Adrenal gland (tissue), 12 donors: ENCODE results near the gene SLC22A12. TPM values are rescaled to one million over a fixed set of nuclear protein-coding genes. Genes with fewer than 3 reads are reported as not detected.

Experiments used
- DNase-seq, 7 donors: peaks; one replicate each; pipeline ENCODE4 v3.0.0-alpha.2; 2019 to 2020
- H3K27ac ChIP-seq, 5 donors: fragments of 200-600 bp; sonication (generic) in 4 of 5; 1 replicate in 3 of 5; 2 replicates in 2 of 5; pipeline versions ENCODE4 v1.5.1 to v1.8.0; 2016 to 2020; ENCODE audit warnings: mild to moderate bottlenecking in 1 of 5
- H3K27me3 ChIP-seq: fragments of 200-600 bp; 2 replicates; pipeline ENCODE4 v1.8.0; 2021
- H3K36me3 ChIP-seq, 2 donors: fragments of 200-600 bp; replicated peaks in 1 of 2; 1 replicate in 1 of 2; 2 replicates in 1 of 2; pipeline versions ENCODE4 v1.5.1 to v1.8.0; 2018 to 2022
- H3K4me1 ChIP-seq, 2 donors: fragments of 200-600 bp; replicated peaks in 1 of 2; 1 replicate in 1 of 2; 2 replicates in 1 of 2; pipeline versions ENCODE4 v1.5.1 to v1.8.0; 2018 to 2021
- H3K4me3 ChIP-seq, 4 donors: fragments of 200-600 bp; sonication (generic) in 3 of 4; one replicate each; pipeline ENCODE4 v1.5.1; 2016 to 2018
- H3K9me3 ChIP-seq, 3 donors: fragments of 200-600 bp; sonication (generic) in 1 of 3; replicated peaks in 1 of 3; 1 replicate in 2 of 3; 2 replicates in 1 of 3; pipeline versions ENCODE4 v1.5.1 to v1.8.0; 2016 to 2021
- POLR2A ChIP-seq, 2 donors: fragments of 450-650 bp; IDR thresholded peaks; one replicate each; pipeline ENCODE4 v1.6.1; 2017; ENCODE audit warnings: antibody characterized with exemption in 2 of 2, mild to moderate bottlenecking in 2 of 2, moderate library complexity in 1 of 2
- WGBS, 4 donors: extraction: QIAGEN DNeasy Blood & Tissue Kit in 2 of 4; methylation state at CpG; one replicate each; pipeline versions ENCODE4 v1.1.5 to v1.1.7; 2013 to 2017; 5-methylcytosine and 5-hydroxymethylcytosine counted together
- intact Hi-C, 2 donors: fragments of 100-400 bp; cut with DNase I; formaldehyde crosslinking; loops; one replicate each; pipeline versions ENCODE4 v1.14.1 to v1.15.0; 2022 to 2023
- polyA plus RNA-seq, 3 donors: library from polyadenylated mRNA; stranded (reverse); fragments of 200-250 nt in 2 of 3; fragments of 350-450 nt in 1 of 3; fragmentation: Illumina TruSeq in 1 of 3; extraction: RNeasy Lipid Tissue Mini Kit (QIAGEN cat#74804) in 1 of 3; gene quantifications; one replicate each; pipeline ENCODE4 v1.2.3, GENCODE V29; 2013 to 2014
- total RNA-seq, 9 donors: library from RNA; depleted of rRNA in 4 of 9; stranded (reverse); fragments of >200 nt in 4 of 9; fragments of 120-200 nt in 1 of 9; fragmentation: NEBNext Ultra II Directional in 1 of 9; extraction: Animal tissue kit (Norgen Biotek cat#: 25700) in 1 of 9; gene quantifications; one replicate each; pipeline versions ENCODE4 v1.1.0 to v1.2.4, GENCODE V29; 2013 to 2023
- TF ChIP-seq, protein P1 (sequence below), 6 experiments: fragments of 450-650 bp in 4 of 6; fragments of 200-600 bp in 2 of 6; sonication (generic) in 1 of 6; IDR thresholded peaks; 1 replicate in 5 of 6; 2 replicates in 1 of 6; pipeline versions ENCODE4 v1.5.1 to v1.8.0; 2016 to 2021; ENCODE audit warnings: antibody characterized with exemption in 6 of 6, mild to moderate bottlenecking in 2 of 6, moderate library complexity in 1 of 6
- donor health status: healthy with polysubstance abuse.
- donor health status: Bipolar disorder and iron deficiency.
- donor health status: DM: yes; HTN: yes; CAD: no.
- donor health status: DM: no; HTN: no; CAD: no.
- donor health status: DM: no; HTN: no; CAD: no.
- donor health status: DM: yes; HTN: yes; CAD: no.

SLC22A12 gene
- total and polyA plus RNA-seq, 12 donors = not detected

DNA sequence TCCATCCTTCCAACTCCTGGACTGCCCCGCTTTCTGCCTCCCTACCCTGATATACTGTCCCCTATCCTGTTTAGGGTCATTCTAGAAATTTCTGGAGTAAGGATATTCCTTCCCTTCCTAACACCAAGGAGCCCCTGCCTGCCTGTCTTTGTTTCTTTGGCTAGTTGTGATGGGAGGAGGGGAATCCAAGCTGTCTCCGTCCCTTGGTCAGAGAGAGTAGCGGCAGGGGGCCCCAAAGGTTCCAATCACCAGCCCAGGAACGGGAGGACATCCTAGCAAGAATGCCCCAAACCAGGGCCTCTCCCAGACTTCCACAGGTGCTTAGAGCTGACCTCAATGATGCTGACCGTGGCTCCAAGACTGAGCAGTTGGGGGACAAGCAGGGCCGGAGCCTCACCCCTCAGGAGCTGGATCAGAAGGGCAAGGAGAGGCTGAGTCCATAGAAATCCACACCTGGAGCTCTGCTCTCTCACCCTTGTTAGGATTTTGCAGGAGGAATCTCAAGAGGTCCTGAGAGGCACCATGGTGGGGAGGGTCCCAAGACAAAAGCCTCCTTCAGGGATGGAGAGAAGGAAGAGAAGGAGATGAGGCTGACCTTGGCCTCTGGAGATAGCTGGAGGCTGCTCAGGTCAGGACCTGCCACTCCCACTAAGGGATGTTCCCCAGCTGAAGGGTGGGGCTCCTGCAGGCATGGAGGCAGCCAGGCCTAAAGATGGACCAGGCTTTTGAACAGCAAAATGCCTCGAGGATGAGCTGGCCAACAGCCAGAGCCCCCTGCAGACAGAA lies 13.6 kb downstream of the SLC22A12 start:
- DNase-seq = no peak
- WGBS, 4 donors = 79 to 89% (median 82%) methylated on average over 7 of the region's 7 CpGs
- Histone ChIP-seq H3K9me3 (no peaks in the 10 kb centered on the region), H3K36me3 (no peaks in the 10 kb centered on the region), H3K4me1 (no peaks in the 10 kb centered on the region), H3K27ac (no peak overlapping the region), H3K27me3 (no peaks in the 10 kb centered on the region), H3K4me3 (no peak overlapping the region)
- intact Hi-C loops = no loop called here
- no peak for TF ChIP-seq POLR2A (IDR thresholded peaks at IDR 0.05)
- TF ChIP-seq, protein P1, sequence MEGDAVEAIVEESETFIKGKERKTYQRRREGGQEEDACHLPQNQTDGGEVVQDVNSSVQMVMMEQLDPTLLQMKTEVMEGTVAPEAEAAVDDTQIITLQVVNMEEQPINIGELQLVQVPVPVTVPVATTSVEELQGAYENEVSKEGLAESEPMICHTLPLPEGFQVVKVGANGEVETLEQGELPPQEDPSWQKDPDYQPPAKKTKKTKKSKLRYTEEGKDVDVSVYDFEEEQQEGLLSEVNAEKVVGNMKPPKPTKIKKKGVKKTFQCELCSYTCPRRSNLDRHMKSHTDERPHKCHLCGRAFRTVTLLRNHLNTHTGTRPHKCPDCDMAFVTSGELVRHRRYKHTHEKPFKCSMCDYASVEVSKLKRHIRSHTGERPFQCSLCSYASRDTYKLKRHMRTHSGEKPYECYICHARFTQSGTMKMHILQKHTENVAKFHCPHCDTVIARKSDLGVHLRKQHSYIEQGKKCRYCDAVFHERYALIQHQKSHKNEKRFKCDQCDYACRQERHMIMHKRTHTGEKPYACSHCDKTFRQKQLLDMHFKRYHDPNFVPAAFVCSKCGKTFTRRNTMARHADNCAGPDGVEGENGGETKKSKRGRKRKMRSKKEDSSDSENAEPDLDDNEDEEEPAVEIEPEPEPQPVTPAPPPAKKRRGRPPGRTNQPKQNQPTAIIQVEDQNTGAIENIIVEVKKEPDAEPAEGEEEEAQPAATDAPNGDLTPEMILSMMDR (IDR thresholded peaks at IDR 0.05) = no peak

DNA sequence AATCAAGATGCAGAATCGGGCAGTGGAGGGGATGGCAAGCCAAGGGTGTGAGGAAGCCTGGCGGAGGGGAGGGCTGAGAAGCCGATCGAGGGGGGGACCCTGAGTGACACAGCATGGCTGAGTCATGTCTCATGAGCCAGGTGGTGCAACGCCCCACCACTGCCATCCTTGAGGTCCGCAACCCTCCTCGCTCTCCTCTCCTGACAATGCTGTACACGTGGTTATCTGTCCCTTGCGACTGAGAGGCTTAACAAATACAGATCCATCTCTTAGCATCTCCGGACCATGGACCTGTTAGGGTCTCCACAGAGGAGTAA lies 14.2 kb downstream of the SLC22A12 start:
- H3K27ac ChIP-seq = no peak overlapping the region
- TF ChIP-seq POLR2A (IDR thresholded peaks at IDR 0.05) = no peak
- TF ChIP-seq, protein P1 (IDR thresholded peaks at IDR 0.05) = no peak
- H3K27me3 ChIP-seq = no peaks in the 10 kb centered on the region
- DNase-seq = no peak
- H3K9me3 ChIP-seq = no peaks in the 10 kb centered on the region
- H3K4me3 ChIP-seq = no peak overlapping the region
- intact Hi-C loops = no loop called here
- 48 to 58% (median 51%) methylated on average over 6 to 10 of the region's 10 CpGs for WGBS, 4 donors
- H3K4me1 ChIP-seq = no peaks in the 10 kb centered on the region
- H3K36me3 ChIP-seq = no peaks in the 10 kb centered on the region

DNA sequence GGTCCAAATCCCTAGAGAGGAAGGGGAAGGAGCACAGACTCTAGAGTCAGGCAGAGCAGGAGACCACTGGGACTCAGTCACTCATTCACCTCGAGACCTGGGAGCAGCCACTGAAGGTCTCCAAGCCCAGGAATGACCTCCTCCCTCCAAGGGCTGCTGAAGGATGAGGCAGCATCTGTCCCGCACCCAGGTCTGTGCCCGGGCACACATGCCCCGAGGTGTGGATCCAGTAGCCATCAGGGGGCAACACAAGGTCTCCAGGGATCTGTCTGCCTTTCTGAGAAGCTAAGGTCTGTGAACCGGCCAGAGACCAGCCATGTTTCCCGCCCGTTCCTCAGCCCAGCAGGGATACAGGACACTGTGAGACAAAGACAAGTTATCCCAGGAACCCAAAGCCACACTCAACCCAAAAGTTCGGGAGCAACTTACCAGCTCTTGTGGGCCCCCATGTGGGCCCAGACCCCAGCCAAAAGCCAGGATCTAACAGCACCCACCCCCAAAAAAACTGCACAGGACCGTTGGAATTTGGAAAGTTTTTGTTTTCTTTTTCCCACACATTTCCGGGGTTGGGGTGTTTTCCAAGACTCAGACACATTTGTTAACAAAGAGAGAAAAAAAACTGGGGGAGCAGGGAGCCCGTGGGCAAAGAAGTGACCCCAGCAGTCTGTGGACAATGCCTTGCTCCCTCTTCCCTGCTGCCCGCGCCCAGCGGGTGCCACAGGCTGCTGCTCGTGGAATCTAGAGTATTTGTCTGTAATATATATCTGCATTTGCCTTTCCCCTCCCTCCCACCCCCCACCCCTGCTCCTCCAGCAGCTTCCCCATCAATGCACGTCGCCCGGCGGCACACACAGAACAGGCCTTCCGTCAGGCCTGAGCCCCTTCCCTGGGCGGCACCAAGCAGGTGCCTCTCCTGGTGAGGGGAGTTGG lies 14.9 kb downstream of the SLC22A12 start:
- Histone ChIP-seq H3K9me3 (no peaks in the 10 kb centered on the region), H3K4me3 (no peak overlapping the region), H3K27me3 (no peaks in the 10 kb centered on the region), H3K27ac (no peak overlapping the region), H3K4me1 (no peaks in the 10 kb centered on the region), H3K36me3 (no peaks in the 10 kb centered on the region)
- intact Hi-C loops = no loop called here
- WGBS, 4 donors = 73 to 79% (median 76%) methylated on average over 17 to 21 of the region's 21 CpGs
- TF ChIP-seq POLR2A (IDR thresholded peaks at IDR 0.05) = no peak
- TF ChIP-seq, protein P1 (IDR thresholded peaks at IDR 0.05) = no peak
- DNase-seq = no peak

DNA sequence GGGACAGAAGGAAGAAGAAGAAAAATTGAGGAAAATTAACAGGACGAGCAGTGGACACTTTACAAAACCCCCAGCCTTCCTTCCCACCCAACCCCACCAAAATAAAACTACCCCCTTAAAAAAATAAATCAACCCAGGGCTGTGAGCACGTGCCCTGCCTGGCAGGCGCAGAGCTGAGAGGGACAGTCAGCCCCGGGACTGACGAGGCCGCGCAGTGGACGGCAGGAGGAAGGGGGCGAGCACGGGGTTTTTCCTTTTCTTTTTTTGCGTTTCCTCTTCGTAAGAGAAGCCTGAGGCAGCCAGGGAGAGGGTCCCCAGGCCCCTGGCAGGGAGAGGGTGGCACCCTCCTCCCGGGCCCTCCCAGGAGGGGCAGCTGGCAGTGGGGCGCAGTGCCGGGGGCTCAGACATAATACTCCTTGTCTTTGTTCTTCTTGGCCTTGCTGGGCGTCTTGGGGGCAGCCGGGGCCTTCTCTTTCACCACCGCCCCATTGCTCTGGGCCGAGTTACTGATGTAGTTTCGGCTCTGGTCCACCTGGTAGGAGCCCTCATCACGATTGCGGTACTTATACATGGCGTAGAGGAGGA lies 15.9 kb downstream of the SLC22A12 start:
- no peaks in the 10 kb centered on the region for H3K36me3 ChIP-seq
- no peak for DNase-seq
- intact Hi-C loops = no loop called here
- no peaks in the 10 kb centered on the region for H3K4me1 ChIP-seq
- TF ChIP-seq, protein P1 (IDR thresholded peaks at IDR 0.05) = no peak
- no peak for TF ChIP-seq POLR2A (IDR thresholded peaks at IDR 0.05)
- no peak overlapping the region for H3K4me3 ChIP-seq
- H3K27me3 ChIP-seq = no peaks in the 10 kb centered on the region
- no peaks in the 10 kb centered on the region for H3K9me3 ChIP-seq
- no peak overlapping the region for H3K27ac ChIP-seq
- WGBS, 4 donors = 80 to 83% (median 81%) methylated on average over 15 to 23 of the region's 23 CpGs
